Natural killer cell (primary cell): Measurements from ENCODE around the gene AOPEP. TPM values are rescaled to one million over a fixed set of nuclear protein-coding genes. Genes with fewer than 3 reads are reported as not detected.

Source experiments
- ATAC-seq, 3 donors: fragments of 150-1000 bp in 2 of 3; fragments of 200-7000 bp in 1 of 3; cut with Tn5 transposase; 1 replicate in 1 of 3; 2 replicates in 2 of 3; pipeline ENCODE4 v1.10.0; 2021; ENCODE audit warnings: mild to moderate bottlenecking in 2 of 3, moderate library complexity in 2 of 3
- DNase-seq, 2 donors: peaks; one replicate each; pipeline versions ENCODE4 v3.0.0 to v3.0.0-alpha.2; 2013 to 2021; ENCODE audit warnings: mixed read lengths in 1 of 2
- H3K27ac ChIP-seq: one replicate; pipeline ENCODE4 v1.5.1; 2013; ENCODE audit warnings: mild to moderate bottlenecking, low read length
- H3K27me3 ChIP-seq: one replicate; pipeline ENCODE4 v1.6.1; 2013; ENCODE audit warnings: low read length; ENCODE audit not compliant: control insufficient read depth, insufficient read depth
- H3K36me3 ChIP-seq: one replicate; pipeline ENCODE4 v1.6.1; 2013; ENCODE audit warnings: low read length; ENCODE audit not compliant: control insufficient read depth, insufficient read depth
- H3K4me1 ChIP-seq: one replicate; pipeline ENCODE4 v1.6.1; 2013; ENCODE audit warnings: low read length; ENCODE audit not compliant: control insufficient read depth, insufficient read depth
- H3K4me3 ChIP-seq: one replicate; pipeline ENCODE4 v1.5.1; 2013; ENCODE audit warnings: low read length
- H3K9me3 ChIP-seq: one replicate; pipeline ENCODE4 v1.6.1; 2013; ENCODE audit warnings: low read length; ENCODE audit not compliant: control insufficient read depth, insufficient read depth
- H3K27ac Mint-ChIP-seq, 2 donors: one replicate each; pipeline ENCODE4 v1.8.0; 2022; ENCODE audit warnings: mild to moderate bottlenecking in 2 of 2, mixed read lengths in 2 of 2, moderate library complexity in 1 of 2
- H3K27me3 Mint-ChIP-seq, 2 donors: one replicate each; pipeline ENCODE4 v1.8.0; 2022; ENCODE audit warnings: low read depth in 2 of 2, mixed read lengths in 2 of 2
- H3K36me3 Mint-ChIP-seq: one replicate; pipeline ENCODE4 v1.8.0; 2022; ENCODE audit warnings: mixed read lengths
- H3K4me1 Mint-ChIP-seq, 2 donors: one replicate each; pipeline ENCODE4 v1.8.0; 2022; ENCODE audit warnings: mixed read lengths in 2 of 2
- H3K4me3 Mint-ChIP-seq: one replicate; pipeline ENCODE4 v1.8.0; 2022; ENCODE audit warnings: mild to moderate bottlenecking, moderate library complexity, mixed read lengths
- H3K9me3 Mint-ChIP-seq, 2 donors: one replicate each; pipeline ENCODE4 v1.8.0; 2022; ENCODE audit warnings: mixed read lengths in 2 of 2
- WGBS: methylation state at CpG from one replicate; pipeline ENCODE4 v1.1.7; 2013; ENCODE audit warnings: missing lambda C conversion rate; ENCODE audit not compliant: insufficient coverage; 5-methylcytosine and 5-hydroxymethylcytosine counted together
- intact Hi-C: fragments of 100-400 bp; cut with micrococcal nuclease; formaldehyde crosslinking; loops from one replicate; pipeline ENCODE4 v1.14.2; 2022
- total RNA-seq, 4 donors: library from RNA; stranded (reverse); fragments of 120-200 nt in 1 of 4; gene quantifications; one replicate each; pipeline versions ENCODE4 v1.2.3 to v1.2.4, GENCODE V29; 2013 to 2022
- TF ChIP-seq, protein P1 (sequence below): fragments of 200-600 bp; IDR thresholded peaks from one replicate; pipeline ENCODE4 v1.8.0; 2022; ENCODE audit warnings: antibody characterized with exemption

The AOPEP gene
- total RNA-seq, 3 donors from 2014 or later (not counting 1 experiment from before 2014, with no cell fraction given) = 20.1 to 22.6 (median 20.6) TPM

DNA sequence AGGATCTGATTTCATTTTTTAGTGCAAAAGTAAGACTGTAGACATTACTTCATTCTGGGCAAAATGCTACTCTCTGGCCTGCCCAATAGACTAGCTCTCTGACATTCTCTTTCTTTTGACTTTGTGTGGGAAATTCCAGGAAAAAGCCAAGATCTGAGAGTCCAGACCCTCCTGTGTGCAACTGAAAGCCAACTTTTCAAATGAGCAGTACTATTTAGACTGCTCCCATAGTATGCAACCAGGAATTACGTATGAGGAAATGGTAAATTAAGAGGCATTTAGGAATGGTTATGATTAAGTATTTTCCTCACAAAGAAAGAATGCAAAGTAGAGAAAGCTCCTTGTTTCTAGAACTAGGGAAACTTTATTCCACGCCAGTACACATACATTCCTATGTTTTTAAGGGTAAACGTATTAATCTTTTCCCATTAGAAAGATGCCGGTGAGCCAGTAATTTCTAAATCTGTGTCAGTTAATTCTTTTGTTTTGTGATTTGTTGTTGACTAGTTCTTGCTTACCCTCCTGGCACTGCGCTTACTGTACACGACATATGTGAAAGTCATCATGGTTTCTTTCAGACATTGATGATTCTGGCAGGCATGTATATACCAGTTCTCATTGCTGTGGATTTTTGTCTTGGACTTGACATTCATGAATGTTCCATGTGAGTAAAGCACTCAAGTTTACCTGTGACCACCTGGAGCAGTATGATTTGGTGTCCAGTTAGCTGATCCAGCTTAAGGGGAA lies 56.0 kb downstream of the AOPEP start:
- H3K4me3 ChIP-seq = no peak overlapping the region
- no peaks in the 10 kb centered on the region for H3K9me3 ChIP-seq
- H3K36me3 ChIP-seq = no peaks in the 10 kb centered on the region
- Mint-ChIP-seq H3K27me3 (no peaks in the 10 kb centered on the region), H3K27ac (no peak overlapping the region), H3K9me3 (no peaks in the 10 kb centered on the region), H3K4me3 (no peak overlapping the region), H3K4me1 (peaks cover 7 to 10% of the 10 kb centered on the region in 2 donors), H3K36me3 (no peaks in the 10 kb centered on the region)
- TF ChIP-seq, protein P1, sequence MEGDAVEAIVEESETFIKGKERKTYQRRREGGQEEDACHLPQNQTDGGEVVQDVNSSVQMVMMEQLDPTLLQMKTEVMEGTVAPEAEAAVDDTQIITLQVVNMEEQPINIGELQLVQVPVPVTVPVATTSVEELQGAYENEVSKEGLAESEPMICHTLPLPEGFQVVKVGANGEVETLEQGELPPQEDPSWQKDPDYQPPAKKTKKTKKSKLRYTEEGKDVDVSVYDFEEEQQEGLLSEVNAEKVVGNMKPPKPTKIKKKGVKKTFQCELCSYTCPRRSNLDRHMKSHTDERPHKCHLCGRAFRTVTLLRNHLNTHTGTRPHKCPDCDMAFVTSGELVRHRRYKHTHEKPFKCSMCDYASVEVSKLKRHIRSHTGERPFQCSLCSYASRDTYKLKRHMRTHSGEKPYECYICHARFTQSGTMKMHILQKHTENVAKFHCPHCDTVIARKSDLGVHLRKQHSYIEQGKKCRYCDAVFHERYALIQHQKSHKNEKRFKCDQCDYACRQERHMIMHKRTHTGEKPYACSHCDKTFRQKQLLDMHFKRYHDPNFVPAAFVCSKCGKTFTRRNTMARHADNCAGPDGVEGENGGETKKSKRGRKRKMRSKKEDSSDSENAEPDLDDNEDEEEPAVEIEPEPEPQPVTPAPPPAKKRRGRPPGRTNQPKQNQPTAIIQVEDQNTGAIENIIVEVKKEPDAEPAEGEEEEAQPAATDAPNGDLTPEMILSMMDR = no peak
- DNase-seq (no peak), ATAC-seq (no peak)
- no peak overlapping the region for H3K27ac ChIP-seq
- no peaks in the 10 kb centered on the region for H3K4me1 ChIP-seq
- intact Hi-C loops = loop anchor here (1.0 to 10.0 kb wide), 4 partner anchors 136 to 1422 kb away; no protein-coding TSS in a partner anchor
- H3K27me3 ChIP-seq = no peaks in the 10 kb centered on the region
- WGBS = 92% methylated on average over 4 of the region's 6 CpGs

DNA sequence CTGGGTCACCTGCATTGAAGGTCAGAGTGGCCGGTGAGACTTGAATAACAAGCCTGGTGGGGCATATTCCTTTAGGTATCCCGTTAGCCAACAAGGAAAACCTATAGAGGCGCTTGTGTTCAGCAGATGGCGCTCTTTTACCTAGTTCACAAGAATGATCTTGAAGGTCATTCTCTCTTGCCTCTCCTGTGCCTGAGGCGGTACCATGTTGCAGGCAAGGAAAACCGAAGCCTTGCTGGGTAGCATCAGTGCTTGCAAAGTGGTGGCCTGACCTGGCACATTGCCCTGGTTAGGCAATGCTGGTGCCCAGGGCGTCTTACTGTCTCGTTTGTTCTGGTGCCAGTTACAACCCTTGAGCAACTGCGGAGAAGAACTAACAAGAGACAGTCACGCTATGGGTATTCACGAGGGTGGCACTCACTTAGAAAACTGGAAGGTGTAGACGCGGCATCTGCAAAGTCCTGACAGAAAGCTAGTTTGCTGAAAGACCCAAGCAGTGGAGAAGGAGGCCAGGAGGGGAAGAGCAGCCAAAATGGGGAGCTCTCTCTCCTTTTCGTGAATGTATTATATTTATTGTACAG lies 56.7 kb downstream of the AOPEP start:
- H3K27ac Mint-ChIP-seq = no peak overlapping the region
- ATAC-seq = peak in 2 of 3 donors; percentile 54 to 69

DNA sequence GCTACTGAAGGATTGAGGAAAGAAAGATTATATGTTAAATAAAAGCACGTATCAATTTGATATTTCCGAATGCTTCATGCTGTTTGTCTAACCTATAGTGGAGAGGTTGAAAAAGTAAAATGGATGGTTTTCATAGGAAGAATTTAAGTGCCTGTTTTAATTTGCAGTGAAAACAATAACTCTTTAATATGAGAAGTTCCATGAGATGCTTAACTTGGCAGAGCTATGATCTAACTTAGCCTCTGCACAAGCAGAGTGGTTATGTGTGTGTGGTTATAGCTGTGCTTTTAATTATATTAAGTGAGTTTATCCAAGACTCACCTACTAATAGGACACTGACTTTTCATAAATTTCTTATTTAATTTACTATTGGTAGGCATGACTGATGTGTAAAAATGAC lies 57.4 kb downstream of the AOPEP start:
- Mint-ChIP-seq H3K9me3 (no peaks in the 10 kb centered on the region), H3K27me3 (no peaks in the 10 kb centered on the region), H3K27ac (no peak overlapping the region), H3K36me3 (no peaks in the 10 kb centered on the region), H3K4me3 (no peak overlapping the region), H3K4me1 (peaks cover 7 to 10% of the 10 kb centered on the region in 2 donors)
- 100% methylated on average over 2 of the region's 2 CpGs for WGBS
- H3K27ac ChIP-seq = no peak overlapping the region
- H3K9me3 ChIP-seq = no peaks in the 10 kb centered on the region
- no peaks in the 10 kb centered on the region for H3K36me3 ChIP-seq
- TF ChIP-seq, protein P1 = no peak
- no peaks in the 10 kb centered on the region for H3K4me1 ChIP-seq
- intact Hi-C loops = loop anchor here (1.0 to 10.0 kb wide), 4 partner anchors 134 to 1421 kb away; no protein-coding TSS in a partner anchor
- DNase-seq (no peak), ATAC-seq (no peak)
- H3K4me3 ChIP-seq = no peak overlapping the region
- no peaks in the 10 kb centered on the region for H3K27me3 ChIP-seq

More for the DNA sequence above, 56.7 kb downstream of the AOPEP start:
- H3K27me3 Mint-ChIP-seq = no peaks in the 10 kb centered on the region
- no peaks in the 10 kb centered on the region for H3K9me3 ChIP-seq
- H3K27ac ChIP-seq = no peak overlapping the region
- H3K4me3 Mint-ChIP-seq = no peak overlapping the region
- H3K27me3 ChIP-seq = no peaks in the 10 kb centered on the region
- H3K4me3 ChIP-seq = no peak overlapping the region
- TF ChIP-seq, protein P1 = peak; percentile 67
- peak; percentile 26 to 67 for DNase-seq
- no peaks in the 10 kb centered on the region for H3K9me3 Mint-ChIP-seq
- no peaks in the 10 kb centered on the region for H3K36me3 ChIP-seq
- WGBS = 67% methylated on average over 13 of the region's 14 CpGs
- intact Hi-C loops = loop anchor here (1.0 to 10.0 kb wide), 4 partner anchors 135 to 1422 kb away; no protein-coding TSS in a partner anchor
- no peaks in the 10 kb centered on the region for H3K4me1 ChIP-seq
- H3K4me1 Mint-ChIP-seq = peaks cover 7 to 10% of the 10 kb centered on the region in 2 donors
- no peaks in the 10 kb centered on the region for H3K36me3 Mint-ChIP-seq
